ENCODE results near the gene HES3.

Gene HES3

DNA sequence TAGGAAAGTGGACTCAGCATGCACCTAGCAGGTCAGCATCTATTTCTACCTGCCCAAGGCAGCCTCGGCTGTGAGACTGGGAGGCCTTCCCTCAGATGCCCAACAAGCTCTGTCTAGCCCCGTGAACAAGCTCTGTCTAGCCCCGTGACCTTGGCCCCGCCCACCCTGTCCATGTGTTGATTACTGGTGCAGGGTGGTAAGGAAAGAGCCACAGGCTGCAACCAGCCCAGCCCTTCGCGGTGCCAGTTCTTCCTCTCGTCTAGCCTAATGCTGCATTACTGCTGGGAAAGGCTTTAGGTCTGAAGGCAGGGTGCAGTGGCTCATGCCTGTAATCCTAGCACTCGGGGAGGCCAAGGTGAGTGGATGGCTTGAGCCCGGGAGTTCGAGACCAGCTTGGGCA lies 14.7 kb downstream of the HES3 start:
- no peak for FAIRE-seq
- TF ChIP-seq SPI1 (IDR thresholded peaks at IDR 0.05; ENCODE audit: low read depth, low read length): no peak
- no peak for TF ChIP-seq POLR2A (IDR thresholded peaks at IDR 0.05; ENCODE audit: low read depth, low read length)
- no peak for TF ChIP-seq PAX5 (IDR thresholded peaks at IDR 0.05; ENCODE audit: insufficient read depth, low read length, severe bottlenecking)
- no peak for TF ChIP-seq POLR2AphosphoS5 (IDR thresholded peaks at IDR 0.05; ENCODE audit: low read depth, low read length)
- no peak for TF ChIP-seq TAF1 (IDR thresholded peaks at IDR 0.05; ENCODE audit: low read depth, low read length)
- TF ChIP-seq POU2F2 (IDR thresholded peaks at IDR 0.05; ENCODE audit: low read depth, low read length): no peak
- DNase-seq (ENCODE audit: insufficient read length, low spot score): no peak

DNA sequence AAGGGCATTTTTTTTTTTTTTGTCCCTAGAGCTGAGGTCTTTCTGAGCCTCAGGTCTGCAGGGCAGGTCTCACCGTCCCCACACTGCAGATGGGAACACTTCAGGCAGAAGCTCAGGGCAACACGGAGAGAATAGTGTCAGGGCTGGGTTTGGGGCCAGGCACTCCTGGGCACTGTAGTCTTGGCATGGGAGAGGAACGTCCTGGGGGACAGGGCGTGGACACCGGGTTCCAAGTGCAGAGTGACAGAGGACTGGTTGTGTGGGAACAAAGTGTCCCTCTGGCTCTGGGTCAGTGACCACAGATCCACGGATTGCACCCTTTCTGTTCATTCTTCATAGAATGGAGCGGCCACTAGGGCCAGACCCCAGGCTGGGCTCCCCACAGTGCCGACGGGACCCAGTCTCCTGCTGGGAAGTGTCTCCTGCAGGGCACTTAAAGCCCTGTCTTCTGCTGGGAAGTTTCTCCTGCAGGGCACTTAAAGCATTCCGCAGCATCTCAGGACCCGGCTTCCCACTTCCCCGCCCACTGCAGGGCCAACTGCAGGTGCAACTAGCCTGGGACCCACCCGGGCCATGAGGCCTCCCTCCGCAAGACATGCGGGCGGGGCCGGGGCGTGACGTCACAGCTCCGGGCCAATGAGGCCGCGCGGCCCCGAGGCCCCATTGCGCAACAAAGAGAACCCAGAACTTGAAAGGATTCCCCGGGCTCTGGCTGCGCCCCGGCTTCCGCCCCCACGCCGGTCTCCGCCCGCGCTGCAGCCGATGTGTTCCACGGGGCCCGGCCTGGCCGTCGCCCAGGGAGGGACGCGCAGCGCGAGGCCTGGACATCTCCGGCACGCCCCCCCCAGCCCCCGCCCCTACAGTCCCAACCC lies 15.7 kb downstream of the HES3 start:
- peak; percentile 54 for FAIRE-seq
- TF ChIP-seq POLR2A (IDR thresholded peaks at IDR 0.05; ENCODE audit: low read depth, low read length) (no peak), POLR2AphosphoS5 (IDR thresholded peaks at IDR 0.05; ENCODE audit: low read depth, low read length) (no peak), SPI1 (IDR thresholded peaks at IDR 0.05; ENCODE audit: low read depth, low read length) (no peak), POU2F2 (IDR thresholded peaks at IDR 0.05; ENCODE audit: low read depth, low read length) (no peak)
- DNase-seq (ENCODE audit: insufficient read length, low spot score): peak; percentile 88

DNA sequence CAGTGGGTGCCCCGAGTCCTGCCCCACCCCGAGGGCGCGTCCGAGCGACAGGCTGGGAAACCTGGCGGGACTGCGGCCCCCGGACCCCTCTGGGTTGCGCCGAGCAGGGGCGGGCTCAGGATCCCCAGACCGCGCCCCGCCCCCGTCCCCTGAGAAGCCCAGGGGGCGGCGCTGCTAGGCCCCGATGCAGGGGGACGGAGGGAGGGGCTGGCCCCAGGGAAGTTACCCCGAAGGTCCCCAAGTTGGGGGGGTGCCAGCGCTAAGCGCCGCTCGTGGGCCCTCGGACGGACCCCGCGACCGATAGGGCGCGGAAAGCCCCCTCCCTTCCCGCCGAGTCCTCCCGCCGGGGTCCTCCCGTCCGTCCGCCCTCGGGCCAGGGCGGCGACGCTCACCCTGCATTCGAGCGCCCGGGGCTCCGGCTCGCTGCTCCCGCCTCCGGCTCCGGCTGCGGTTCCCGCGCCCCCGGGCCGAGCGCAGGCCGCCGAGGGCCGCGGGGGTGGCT lies 16.5 kb downstream of the HES3 start:
- DNase-seq (ENCODE audit: insufficient read length, low spot score): no peak
- TF ChIP-seq TAF1 (IDR thresholded peaks at IDR 0.05; ENCODE audit: low read depth, low read length) (no peak), POLR2A (IDR thresholded peaks at IDR 0.05; ENCODE audit: low read depth, low read length) (no peak), SPI1 (IDR thresholded peaks at IDR 0.05; ENCODE audit: low read depth, low read length) (no peak), PAX5 (IDR thresholded peaks at IDR 0.05; ENCODE audit: insufficient read depth, low read length, severe bottlenecking) (no peak), POU2F2 (IDR thresholded peaks at IDR 0.05; ENCODE audit: low read depth, low read length) (no peak), POLR2AphosphoS5 (IDR thresholded peaks at IDR 0.05; ENCODE audit: low read depth, low read length) (no peak)
- FAIRE-seq: no peak

DNA sequence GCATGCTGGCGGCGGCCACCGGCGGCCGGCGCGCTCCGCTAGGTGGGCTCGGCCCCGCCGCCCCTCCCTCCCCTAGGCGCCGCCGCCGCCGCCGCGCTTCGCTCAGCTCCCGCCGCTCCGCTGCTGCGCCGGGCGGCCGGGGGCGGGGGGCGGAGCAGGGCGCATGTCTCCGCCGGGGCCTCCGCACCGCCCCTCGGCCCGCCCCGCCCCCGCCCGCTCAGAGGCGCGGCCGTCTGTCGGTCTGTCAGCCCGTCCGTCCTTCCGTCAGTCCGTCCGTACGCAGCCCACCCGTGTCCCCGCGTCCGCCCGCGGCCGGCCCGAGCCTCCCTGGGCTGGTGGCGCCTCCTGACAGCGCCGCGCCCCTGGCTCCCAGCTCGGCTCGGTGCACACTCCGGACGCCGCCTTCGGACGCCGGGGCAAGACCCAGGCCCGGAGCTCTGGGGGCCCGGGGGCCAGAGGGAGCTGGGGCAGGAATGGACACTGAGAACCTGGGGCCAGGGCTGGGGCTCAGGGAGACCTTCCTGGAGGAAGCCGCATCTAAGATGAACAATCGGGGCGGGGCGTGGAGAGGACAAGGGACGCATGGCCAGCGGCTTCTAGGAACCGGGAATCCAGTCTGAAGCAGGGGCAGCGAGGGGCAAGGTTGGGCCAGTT lies 17.1 kb downstream of the HES3 start, which contains the start of gene GPR153:
Gene GPR153 (minus strand): TSS at position 138 of the 654 bp plus-strand sequence. CDS start 6,193 bp downstream, outside the sequence.
- FAIRE-seq: peak; percentile 60
- DNase-seq (ENCODE audit: insufficient read length, low spot score): peak; percentile 88
- TF ChIP-seq SPI1 (IDR thresholded peaks at IDR 0.05; ENCODE audit: low read depth, low read length) (no peak), POLR2A (IDR thresholded peaks at IDR 0.05; ENCODE audit: low read depth, low read length) (no peak)

DNA sequence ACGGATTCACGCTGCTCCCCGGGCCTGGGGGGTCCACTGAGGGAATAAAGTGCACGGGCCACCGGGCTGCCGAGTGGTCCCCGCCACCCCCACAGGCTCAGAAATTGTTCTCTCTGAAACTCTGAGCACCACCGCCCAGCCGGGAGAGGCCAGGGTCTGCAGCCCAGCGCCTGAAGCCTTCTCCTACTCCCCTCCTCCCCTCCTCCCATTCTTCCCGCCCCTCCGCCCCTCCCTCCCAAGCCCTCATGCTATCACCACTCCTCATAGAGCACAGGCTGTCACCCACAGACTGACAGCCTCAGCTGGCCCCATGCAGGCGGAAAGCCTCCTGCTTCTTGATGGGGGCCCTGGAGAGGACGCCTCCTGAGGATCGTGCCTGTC lies 17.6 kb downstream of the HES3 start:
- DNase-seq (ENCODE audit: insufficient read length, low spot score): no peak
- FAIRE-seq: no peak
- TF ChIP-seq POU2F2 (IDR thresholded peaks at IDR 0.05; ENCODE audit: low read depth, low read length): no peak
- TF ChIP-seq POLR2A (IDR thresholded peaks at IDR 0.05; ENCODE audit: low read depth, low read length): no peak

DNA sequence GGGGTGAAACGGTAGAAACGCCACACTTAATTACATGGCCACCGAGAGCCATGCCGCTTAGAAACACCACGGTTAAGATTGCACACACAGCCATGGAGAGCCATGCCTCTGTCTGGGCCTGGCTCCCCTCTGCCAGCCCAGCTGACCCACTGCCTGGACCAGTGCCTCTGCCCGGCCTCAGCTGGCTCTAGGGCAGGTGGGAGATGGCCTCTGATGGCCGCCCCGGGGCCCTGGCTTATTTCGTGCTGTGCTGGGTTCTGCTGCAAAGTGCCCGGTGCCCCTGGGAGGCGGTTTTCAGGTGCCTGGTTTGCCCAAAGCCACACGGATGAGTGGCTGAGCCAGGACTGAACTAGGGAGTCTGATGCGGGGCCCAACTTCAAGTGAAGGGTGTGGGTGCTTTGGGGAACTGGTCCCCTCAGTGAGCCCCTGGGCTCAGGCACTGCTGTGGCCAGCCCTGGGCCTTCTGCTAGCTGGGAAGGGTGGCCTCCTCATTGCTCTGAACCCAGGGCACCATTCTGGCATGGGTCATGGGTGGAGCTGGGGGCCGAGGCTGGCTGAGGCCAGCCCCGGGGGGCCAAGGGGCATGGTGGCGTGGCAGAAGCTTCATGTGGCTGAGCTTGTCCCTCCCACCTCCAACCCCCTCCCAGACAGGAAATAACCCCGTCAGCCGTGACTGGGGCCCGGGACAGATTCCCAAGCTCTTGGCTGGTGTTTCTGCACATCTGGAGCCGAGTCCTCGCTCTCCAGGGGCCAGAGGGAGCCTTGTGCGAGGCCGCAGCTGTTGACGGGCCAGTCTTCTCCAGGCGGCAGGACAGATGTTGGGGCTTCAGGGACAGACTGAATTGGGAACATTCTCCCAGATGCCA lies 18.8 kb downstream of the HES3 start:
- TF ChIP-seq SPI1 (IDR thresholded peaks at IDR 0.05; ENCODE audit: low read depth, low read length) (no peak), TAF1 (IDR thresholded peaks at IDR 0.05; ENCODE audit: low read depth, low read length) (no peak), POU2F2 (IDR thresholded peaks at IDR 0.05; ENCODE audit: low read depth, low read length) (no peak), PAX5 (IDR thresholded peaks at IDR 0.05; ENCODE audit: insufficient read depth, low read length, severe bottlenecking) (no peak), POLR2A (IDR thresholded peaks at IDR 0.05; ENCODE audit: low read depth, low read length) (no peak), POLR2AphosphoS5 (IDR thresholded peaks at IDR 0.05; ENCODE audit: low read depth, low read length) (no peak)
- DNase-seq (ENCODE audit: insufficient read length, low spot score): no peak
- no peak for FAIRE-seq

DNA sequence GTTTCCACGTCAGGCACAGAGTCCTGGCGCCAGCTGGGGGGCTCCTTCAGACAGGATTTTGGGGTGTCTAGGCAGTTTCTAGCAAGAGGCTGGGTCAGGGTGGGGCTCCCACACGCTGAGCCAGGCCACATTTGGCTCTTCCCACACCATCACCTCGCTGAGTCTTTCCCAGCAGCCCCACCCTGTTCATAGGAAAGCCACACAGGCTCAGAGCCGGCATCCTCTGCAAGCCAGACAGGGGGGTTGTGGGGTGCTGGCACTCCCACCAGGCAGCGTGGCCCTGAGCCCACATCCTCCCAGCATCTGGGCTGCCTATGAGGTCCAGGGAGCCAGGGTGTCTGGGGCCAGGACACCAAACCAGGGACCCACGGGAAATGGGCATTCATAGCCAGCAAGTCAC lies 19.7 kb downstream of the HES3 start:
- TF ChIP-seq SPI1 (IDR thresholded peaks at IDR 0.05; ENCODE audit: low read depth, low read length) (no peak), TAF1 (IDR thresholded peaks at IDR 0.05; ENCODE audit: low read depth, low read length) (no peak), PAX5 (IDR thresholded peaks at IDR 0.05; ENCODE audit: insufficient read depth, low read length, severe bottlenecking) (no peak), POLR2A (IDR thresholded peaks at IDR 0.05; ENCODE audit: low read depth, low read length) (no peak), POLR2AphosphoS5 (IDR thresholded peaks at IDR 0.05; ENCODE audit: low read depth, low read length) (no peak), POU2F2 (IDR thresholded peaks at IDR 0.05; ENCODE audit: low read depth, low read length) (no peak)
- no peak for FAIRE-seq
- DNase-seq (ENCODE audit: insufficient read length, low spot score): no peak

DNA sequence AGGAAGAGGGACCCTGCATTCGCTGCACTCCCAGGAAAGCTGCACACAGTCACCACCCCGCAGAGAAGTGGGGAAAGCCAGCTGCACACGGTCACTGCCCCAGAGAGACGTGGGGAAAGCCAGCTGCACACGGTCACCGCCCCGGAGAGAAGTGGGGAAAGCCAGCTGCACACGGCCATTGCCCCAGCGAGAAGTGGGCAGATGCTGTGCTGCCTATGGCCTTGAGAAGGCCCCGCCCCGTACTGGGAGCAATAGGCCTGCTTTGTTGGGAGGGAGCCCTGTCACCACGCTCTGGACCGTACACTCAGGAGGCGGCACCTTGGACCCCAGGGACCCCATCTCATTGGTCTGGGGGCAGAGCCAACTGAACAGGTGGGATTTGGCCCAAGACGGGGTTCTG lies 21.2 kb downstream of the HES3 start:
- no peak for FAIRE-seq
- DNase-seq (ENCODE audit: insufficient read length, low spot score): no peak

DNA sequence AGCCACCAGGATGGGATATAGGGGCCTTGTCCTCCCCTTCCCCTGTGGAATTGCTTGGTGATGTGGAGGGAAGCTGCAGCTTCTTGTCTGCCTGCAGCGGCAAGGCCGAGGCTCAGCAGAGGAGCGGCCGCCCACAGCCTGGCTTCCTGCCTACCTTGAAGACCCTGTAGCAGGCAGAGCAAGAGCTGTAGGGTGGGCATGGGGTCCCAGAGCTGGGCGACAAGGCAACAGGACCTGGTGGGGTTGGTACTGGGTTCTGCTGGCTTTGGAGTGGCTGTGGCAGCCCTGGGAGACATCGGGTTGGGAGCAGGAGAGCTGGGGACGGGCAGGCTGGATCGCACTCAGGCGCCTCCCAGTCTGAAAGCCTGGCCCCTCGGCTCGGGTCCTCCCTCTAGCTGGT lies 22.7 kb downstream of the HES3 start:
- TF ChIP-seq SPI1 (IDR thresholded peaks at IDR 0.05; ENCODE audit: low read depth, low read length) (no peak), TAF1 (IDR thresholded peaks at IDR 0.05; ENCODE audit: low read depth, low read length) (no peak), POU2F2 (IDR thresholded peaks at IDR 0.05; ENCODE audit: low read depth, low read length) (no peak), PAX5 (IDR thresholded peaks at IDR 0.05; ENCODE audit: insufficient read depth, low read length, severe bottlenecking) (no peak), POLR2A (IDR thresholded peaks at IDR 0.05; ENCODE audit: low read depth, low read length) (no peak), POLR2AphosphoS5 (IDR thresholded peaks at IDR 0.05; ENCODE audit: low read depth, low read length) (no peak)

More for the DNA sequence above, 21.2 kb downstream of the HES3 start:
- TF ChIP-seq TAF1 (IDR thresholded peaks at IDR 0.05; ENCODE audit: low read depth, low read length) (no peak), PAX5 (IDR thresholded peaks at IDR 0.05; ENCODE audit: insufficient read depth, low read length, severe bottlenecking) (no peak)

More for the DNA sequence above, 22.7 kb downstream of the HES3 start:
- FAIRE-seq (no peak), DNase-seq (ENCODE audit: insufficient read length, low spot score) (no peak)

Measured in GM12891 (cell line).